ENCODE data around the gene BOLL.
"Not testable (repeated sequence)": the region's sequence is repeated elsewhere in the genome, so short reads cannot be mapped to it uniquely, and the experiment has no call there.

BOLL gene

GRCh38 chr2:197784956-197785941 lies at the start of gene BOLL:
TSS of gene BOLL (minus strand) at chr2:197785319. CDS start at chr2:197781850, 3,469 bp downstream.
- Histone ChIP-seq H3K4me3 (peak within 1 kb of the TSS; percentile 77), H3K27ac (no peak within 1 kb of the TSS)
- no peak for TF ChIP-seq CTCF (IDR thresholded peaks at IDR 0.05)
- DNase-seq (ENCODE audit: low spot score), result no peak

- H3K4me3 ChIP-seq; DNase-seq (ENCODE audit: low spot score); H3K27ac ChIP-seq: not testable (repeated sequence)
Observed at GRCh38 chr2:197834771-197835170, 49.7 kb upstream of the BOLL start.

GRCh38 chr2:197828464-197829135 lies 43.5 kb upstream of the BOLL start:
- Histone ChIP-seq H3K27ac (no peak overlapping the region), H3K4me3 (no peak overlapping the region)
- DNase-seq (ENCODE audit: low spot score), result no peak
- TF ChIP-seq CTCF (IDR thresholded peaks at IDR 0.05), result no peak

- Histone ChIP-seq H3K4me3 (no peak overlapping the region), H3K27ac (no peak overlapping the region)
- no peak for DNase-seq (ENCODE audit: low spot score)
- TF ChIP-seq CTCF (IDR thresholded peaks at IDR 0.05), result no peak
Observed at GRCh38 chr2:197827618-197828017, 42.5 kb upstream of the BOLL start.

GRCh38 chr2:197822333-197822732 lies 37.2 kb upstream of the BOLL start:
- TF ChIP-seq CTCF (IDR thresholded peaks at IDR 0.05), result no peak
- no peak for DNase-seq (ENCODE audit: low spot score)
- Histone ChIP-seq H3K27ac (no peak overlapping the region), H3K4me3 (no peak overlapping the region)

- no peak for TF ChIP-seq CTCF (IDR thresholded peaks at IDR 0.05)
- DNase-seq (ENCODE audit: low spot score), result no peak
- H3K4me3 ChIP-seq, result no peak overlapping the region
- H3K27ac ChIP-seq, result no peak overlapping the region
Observed at GRCh38 chr2:197821550-197822289, 36.6 kb upstream of the BOLL start.

GRCh38 chr2:197814526-197814925 lies 29.4 kb upstream of the BOLL start:
- no peak for TF ChIP-seq CTCF (IDR thresholded peaks at IDR 0.05)
- Histone ChIP-seq H3K4me3 (no peak overlapping the region), H3K27ac (no peak overlapping the region)
- no peak for DNase-seq (ENCODE audit: low spot score)

All from coronary artery (tissue), 2 donors.